Measurements from ENCODE around the gene AMN1.
"Not testable (repeated sequence)": the region's sequence is repeated elsewhere in the genome, so short reads cannot be mapped to it uniquely, and the experiment has no call there.

AMN1 gene

GRCh38 chr12:31712877-31713276 lies 15.9 kb downstream of the AMN1 start:
- Histone ChIP-seq H3K36me3 (peaks cover 17 to 21% (median 17%) of the 10 kb centered on the region in 3 donors), H3K27ac (no peak overlapping the region), H3K27me3 (no peaks in the 10 kb centered on the region), H3K9me3 (peaks cover 0 to 20% (median 0%) of the 10 kb centered on the region in 3 donors), H3K4me1 (no peaks in the 10 kb centered on the region), H3K4me3 (no peak overlapping the region)
- no peak for TF ChIP-seq CTCF (IDR thresholded peaks at IDR 0.05)
- no peak for DNase-seq
- intact Hi-C loops (cut with DNase I; ENCODE audit: low total_unique reads), result no loop called here

GRCh38 chr12:31710021-31710818 lies 18.6 kb downstream of the AMN1 start:
- H3K27ac ChIP-seq, result no peak overlapping the region
- H3K4me3 ChIP-seq, result no peak overlapping the region
- H3K9me3 ChIP-seq, result peaks cover 0 to 13% (median 0%) of the 10 kb centered on the region in 3 donors
- intact Hi-C loops (cut with DNase I; ENCODE audit: low total_unique reads), result no loop called here
- peaks cover 20 to 29% (median 21%) of the 10 kb centered on the region in 3 donors for H3K36me3 ChIP-seq
- no peaks in the 10 kb centered on the region for H3K27me3 ChIP-seq
- TF ChIP-seq CTCF (IDR thresholded peaks at IDR 0.05), result no peak
- H3K4me1 ChIP-seq, result no peaks in the 10 kb centered on the region
- no peak for DNase-seq

GRCh38 chr12:31708118-31708517 lies 20.7 kb downstream of the AMN1 start:
- intact Hi-C loops (cut with DNase I; ENCODE audit: low total_unique reads); H3K27me3 ChIP-seq; H3K4me1 ChIP-seq; H3K4me3 ChIP-seq; DNase-seq; H3K27ac ChIP-seq: not testable (repeated sequence)
- Histone ChIP-seq H3K36me3 (peaks cover 20 to 29% (median 21%) of the 10 kb centered on the region in 3 donors), H3K9me3 (peaks cover 0 to 13% (median 0%) of the 10 kb centered on the region in 3 donors)

- no peak for TF ChIP-seq CTCF (IDR thresholded peaks at IDR 0.05)
Observed at GRCh38 chr12:31705621-31706020, 23.2 kb downstream of the AMN1 start.

GRCh38 chr12:31702047-31702446 lies 26.8 kb downstream of the AMN1 start:
- peak in 1 of 2 experiments; percentile 14 for TF ChIP-seq CTCF (IDR thresholded peaks at IDR 0.05)
- no peaks in the 10 kb centered on the region for H3K9me3 ChIP-seq
- H3K27me3 ChIP-seq, result no peaks in the 10 kb centered on the region
- H3K27ac ChIP-seq, result no peak overlapping the region
- no peak overlapping the region for H3K4me3 ChIP-seq
- H3K36me3 ChIP-seq, result peaks cover 25 to 38% (median 33%) of the 10 kb centered on the region in 3 donors
- intact Hi-C loops (cut with DNase I; ENCODE audit: low total_unique reads), result no loop called here
- H3K4me1 ChIP-seq, result no peaks in the 10 kb centered on the region
- no peak for DNase-seq

More at GRCh38 chr12:31705621-31706020, 23.2 kb downstream of the AMN1 start:
- Histone ChIP-seq H3K36me3 (peaks cover 22 to 34% (median 29%) of the 10 kb centered on the region in 3 donors), H3K27me3 (no peaks in the 10 kb centered on the region), H3K9me3 (peaks cover 0 to 13% (median 0%) of the 10 kb centered on the region in 3 donors), H3K4me1 (no peaks in the 10 kb centered on the region), H3K27ac (no peak overlapping the region), H3K4me3 (no peak overlapping the region)
- DNase-seq, result no peak
- intact Hi-C loops (cut with DNase I; ENCODE audit: low total_unique reads), result no loop called here

- peaks cover 56 to 78% (median 66%) of the 10 kb centered on the region in 3 donors for H3K36me3 ChIP-seq
- H3K9me3 ChIP-seq; H3K27ac ChIP-seq; H3K27me3 ChIP-seq; H3K4me1 ChIP-seq; H3K4me3 ChIP-seq; DNase-seq; intact Hi-C loops (cut with DNase I; ENCODE audit: low total_unique reads): not testable (repeated sequence)
Observed at GRCh38 chr12:31689921-31690320, 38.9 kb downstream of the AMN1 start.

All from tibial artery (tissue), 4 donors.